ENCODE data around the gene EGLN2. TPM values are rescaled to one million over a fixed set of nuclear protein-coding genes. Genes with fewer than 3 reads are reported as not detected.

Gene EGLN2
- total RNA-seq, 2 donors from 2014 or later, result 41.7 to 61.3 TPM

GRCh38 chr19:40774916-40775631 lies 23.9 kb upstream of the EGLN2 start, which contains the start of gene MIA:
MIA (plus strand) TSS chr19:40775521; CDS start chr19:40775543, 22 bp downstream.
- H3K36me3 ChIP-seq, result no peaks in the 10 kb centered on the region
- no peak for DNase-seq (ENCODE audit: low spot score)
- peaks cover 0 to 15% of the 10 kb centered on the region in 2 donors for H3K4me1 ChIP-seq
- no peaks in the 10 kb centered on the region for H3K9me3 ChIP-seq
- TF ChIP-seq, protein P1, sequence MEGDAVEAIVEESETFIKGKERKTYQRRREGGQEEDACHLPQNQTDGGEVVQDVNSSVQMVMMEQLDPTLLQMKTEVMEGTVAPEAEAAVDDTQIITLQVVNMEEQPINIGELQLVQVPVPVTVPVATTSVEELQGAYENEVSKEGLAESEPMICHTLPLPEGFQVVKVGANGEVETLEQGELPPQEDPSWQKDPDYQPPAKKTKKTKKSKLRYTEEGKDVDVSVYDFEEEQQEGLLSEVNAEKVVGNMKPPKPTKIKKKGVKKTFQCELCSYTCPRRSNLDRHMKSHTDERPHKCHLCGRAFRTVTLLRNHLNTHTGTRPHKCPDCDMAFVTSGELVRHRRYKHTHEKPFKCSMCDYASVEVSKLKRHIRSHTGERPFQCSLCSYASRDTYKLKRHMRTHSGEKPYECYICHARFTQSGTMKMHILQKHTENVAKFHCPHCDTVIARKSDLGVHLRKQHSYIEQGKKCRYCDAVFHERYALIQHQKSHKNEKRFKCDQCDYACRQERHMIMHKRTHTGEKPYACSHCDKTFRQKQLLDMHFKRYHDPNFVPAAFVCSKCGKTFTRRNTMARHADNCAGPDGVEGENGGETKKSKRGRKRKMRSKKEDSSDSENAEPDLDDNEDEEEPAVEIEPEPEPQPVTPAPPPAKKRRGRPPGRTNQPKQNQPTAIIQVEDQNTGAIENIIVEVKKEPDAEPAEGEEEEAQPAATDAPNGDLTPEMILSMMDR (IDR thresholded peaks at IDR 0.05), result no peak
- no peaks in the 10 kb centered on the region for H3K27me3 ChIP-seq
- H3K4me3 ChIP-seq, result no peak within 1 kb of the TSS
- H3K27ac ChIP-seq, result no peak within 1 kb of the TSS

DNA sequence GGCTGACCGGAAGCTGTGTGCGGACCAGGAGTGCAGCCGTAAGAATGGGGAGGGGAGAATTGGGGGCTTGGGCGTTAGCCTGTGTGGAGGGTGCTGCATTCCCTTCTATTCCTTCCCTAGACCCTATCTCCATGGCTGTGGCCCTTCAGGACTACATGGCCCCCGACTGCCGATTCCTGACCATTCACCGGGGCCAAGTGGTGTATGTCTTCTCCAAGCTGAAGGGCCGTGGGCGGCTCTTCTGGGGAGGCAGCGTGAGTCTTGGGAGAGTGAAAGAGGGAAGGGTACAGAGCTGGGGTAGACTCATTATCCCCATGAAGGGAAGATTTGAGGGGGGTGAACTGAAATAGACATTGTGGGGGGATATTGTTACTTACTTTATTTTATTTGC lies 23.4 kb upstream of the EGLN2 start:
- Histone ChIP-seq H3K4me3 (no peak overlapping the region), H3K4me1 (peaks cover 0 to 15% of the 10 kb centered on the region in 2 donors), H3K27ac (no peak overlapping the region), H3K27me3 (no peaks in the 10 kb centered on the region), H3K36me3 (no peaks in the 10 kb centered on the region), H3K9me3 (no peaks in the 10 kb centered on the region)
- TF ChIP-seq, protein P1 (IDR thresholded peaks at IDR 0.05), result no peak
- no peak for DNase-seq (ENCODE audit: low spot score)

DNA sequence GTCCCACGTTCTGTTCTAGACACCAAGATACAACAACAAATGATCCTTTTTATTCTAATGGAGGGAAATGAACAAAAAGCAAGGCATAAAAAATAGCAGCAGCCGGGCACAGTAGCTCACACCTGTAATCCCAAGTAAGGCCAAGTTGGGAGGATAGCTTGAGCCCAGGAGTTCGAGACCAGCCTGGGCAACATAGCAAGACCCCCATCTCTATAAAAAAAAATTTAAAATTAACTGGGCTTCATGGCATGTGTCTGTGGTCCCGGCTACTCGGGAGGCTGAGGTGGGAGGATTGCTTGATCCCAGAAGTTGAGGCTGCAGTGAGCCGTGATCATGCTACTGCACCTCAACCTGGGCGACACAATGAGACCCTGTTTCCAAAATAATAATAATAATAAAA lies 22.6 kb upstream of the EGLN2 start:
- no peak overlapping the region for H3K4me3 ChIP-seq
- TF ChIP-seq, protein P1 (IDR thresholded peaks at IDR 0.05), result no peak
- DNase-seq (ENCODE audit: low spot score), result no peak
- peaks cover 0 to 15% of the 10 kb centered on the region in 2 donors for H3K4me1 ChIP-seq
- H3K9me3 ChIP-seq, result no peaks in the 10 kb centered on the region
- H3K27ac ChIP-seq, result no peak overlapping the region
- H3K36me3 ChIP-seq, result no peaks in the 10 kb centered on the region
- no peaks in the 10 kb centered on the region for H3K27me3 ChIP-seq

- peak overlapping the region; percentile 50 to 81 for H3K4me3 ChIP-seq
- H3K4me1 ChIP-seq, result peaks cover 0 to 15% of the 10 kb centered on the region in 2 donors
- TF ChIP-seq, protein P1 (IDR thresholded peaks at IDR 0.05), result no peak
- no peaks in the 10 kb centered on the region for H3K36me3 ChIP-seq
- DNase-seq (ENCODE audit: low spot score), result peak; percentile 96
- peak overlapping the region; percentile 94 to 95 for H3K27ac ChIP-seq
- no peaks in the 10 kb centered on the region for H3K9me3 ChIP-seq
- no peaks in the 10 kb centered on the region for H3K27me3 ChIP-seq
Observed at GRCh38 chr19:40776932-40777644, 21.9 kb upstream of the EGLN2 start.

- H3K9me3 ChIP-seq, result no peaks in the 10 kb centered on the region
- TF ChIP-seq, protein P1 (IDR thresholded peaks at IDR 0.05), result no peak
- no peaks in the 10 kb centered on the region for H3K27me3 ChIP-seq
- no peak for DNase-seq (ENCODE audit: low spot score)
- peak overlapping the region; percentile 50 to 81 for H3K4me3 ChIP-seq
- no peaks in the 10 kb centered on the region for H3K36me3 ChIP-seq
- peak overlapping the region; percentile 94 to 95 for H3K27ac ChIP-seq
- peaks cover 0 to 15% of the 10 kb centered on the region in 2 donors for H3K4me1 ChIP-seq
Observed at GRCh38 chr19:40777645-40777936, 21.4 kb upstream of the EGLN2 start.

Measured in right atrium auricular region (tissue), 2 donors.